Activated T-cell treated with anti-CD3 and anti-CD28 coated beads for 24 hours (primary cell): Measurements from ENCODE around the gene CYP2A7.
"Not testable (repeated sequence)": the region's sequence is repeated elsewhere in the genome, so short reads cannot be mapped to it uniquely, and the experiment has no call there.

ENCODE experiments used
- DNase-seq: peaks from one replicate; pipeline ENCODE4 v3.0.0-alpha.2; 2020; ENCODE audit warnings: low read depth

Gene CYP2A7, protein sequence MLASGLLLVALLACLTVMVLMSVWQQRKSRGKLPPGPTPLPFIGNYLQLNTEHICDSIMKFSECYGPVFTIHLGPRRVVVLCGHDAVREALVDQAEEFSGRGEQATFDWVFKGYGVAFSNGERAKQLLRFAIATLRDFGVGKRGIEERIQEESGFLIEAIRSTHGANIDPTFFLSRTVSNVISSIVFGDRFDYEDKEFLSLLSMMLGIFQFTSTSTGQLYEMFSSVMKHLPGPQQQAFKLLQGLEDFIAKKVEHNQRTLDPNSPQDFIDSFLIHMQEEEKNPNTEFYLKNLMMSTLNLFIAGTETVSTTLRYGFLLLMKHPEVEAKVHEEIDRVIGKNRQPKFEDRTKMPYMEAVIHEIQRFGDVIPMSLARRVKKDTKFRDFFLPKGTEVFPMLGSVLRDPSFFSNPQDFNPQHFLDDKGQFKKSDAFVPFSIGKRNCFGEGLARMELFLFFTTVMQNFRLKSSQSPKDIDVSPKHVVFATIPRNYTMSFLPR

GRCh38 chr19:40882062-40882461, at the start of gene CYP2A7:
Gene CYP2A7 (minus strand): TSS chr19:40882231. CDS start chr19:40882210, 21 bp downstream.
- DNase-seq, result not testable (repeated sequence)

DNA sequence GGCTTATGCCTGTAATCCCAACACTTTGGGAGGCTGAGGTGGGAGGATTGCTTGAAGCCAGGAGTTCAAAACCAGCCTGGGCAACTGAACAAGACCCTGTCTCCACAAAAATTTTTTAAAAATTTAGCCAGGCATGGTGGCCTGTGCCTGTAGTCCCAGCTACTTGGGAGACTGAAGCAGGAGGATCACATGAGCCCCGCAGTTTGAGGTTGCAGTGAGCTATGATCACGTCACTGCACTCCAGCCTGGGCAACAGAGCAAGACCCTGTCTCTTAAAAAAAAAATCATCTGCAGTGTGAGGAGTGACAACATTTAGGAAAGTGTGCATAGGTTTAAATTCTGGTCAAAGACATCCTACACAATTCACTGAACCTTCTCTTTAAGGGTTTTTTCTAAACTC, 48.8 kb upstream of the CYP2A7 start:
- DNase-seq, result not testable (repeated sequence)

GRCh38 chr19:40929942-40930341, 47.9 kb upstream of the CYP2A7 start:
- DNase-seq, result not testable (repeated sequence)

- DNase-seq, result no peak
Observed at GRCh38 chr19:40928850-40929249, 46.8 kb upstream of the CYP2A7 start.

DNA sequence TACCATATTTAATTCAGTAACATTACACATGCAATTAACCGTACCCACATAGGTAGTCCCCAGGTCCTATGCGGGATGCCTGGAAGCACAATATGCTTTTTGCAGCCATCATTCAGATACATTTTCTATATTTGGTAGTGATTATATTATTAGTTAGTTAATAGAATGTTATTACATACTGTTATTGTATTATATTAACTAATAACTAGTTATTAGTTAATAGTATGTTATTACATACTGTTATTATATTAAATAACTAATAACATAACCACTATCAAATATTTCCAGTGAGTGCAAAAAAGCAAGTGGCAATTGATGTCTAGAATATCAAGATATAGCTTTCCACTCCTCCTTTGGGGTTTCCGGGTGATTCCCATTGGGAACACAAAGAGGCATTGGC, 45.5 kb upstream of the CYP2A7 start:
- DNase-seq, result no peak

GRCh38 chr19:40926276-40926675, 44.2 kb upstream of the CYP2A7 start:
- DNase-seq, result not testable (repeated sequence)

DNA sequence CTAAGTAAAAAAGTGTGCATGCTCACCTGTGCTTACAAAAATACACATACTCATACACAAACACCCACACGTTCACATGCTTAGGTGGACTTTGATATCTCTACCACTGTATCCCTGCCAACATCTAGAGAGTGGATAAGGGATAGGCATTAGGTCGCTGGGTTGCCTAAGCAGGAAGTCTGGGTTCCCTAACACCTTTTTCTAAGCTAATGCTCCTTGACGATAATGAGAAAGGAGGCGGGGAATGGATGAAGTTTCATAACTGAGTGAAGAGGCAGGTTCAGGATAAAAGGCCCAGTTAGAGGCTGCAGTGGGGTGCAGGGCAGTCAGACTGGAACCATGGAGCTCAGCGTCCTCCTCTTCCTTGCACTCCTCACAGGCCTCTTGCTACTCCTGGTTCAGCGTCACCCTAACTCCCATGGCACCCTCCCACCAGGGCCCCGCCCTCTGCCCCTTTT, 41.9 kb upstream of the CYP2A7 start:
- DNase-seq, result no peak

GRCh38 chr19:40922237-40923160, 40.5 kb upstream of the CYP2A7 start:
- DNase-seq, result not testable (repeated sequence)

- DNase-seq, result no peak
Observed at GRCh38 chr19:40921005-40921897, 39.2 kb upstream of the CYP2A7 start.

DNA sequence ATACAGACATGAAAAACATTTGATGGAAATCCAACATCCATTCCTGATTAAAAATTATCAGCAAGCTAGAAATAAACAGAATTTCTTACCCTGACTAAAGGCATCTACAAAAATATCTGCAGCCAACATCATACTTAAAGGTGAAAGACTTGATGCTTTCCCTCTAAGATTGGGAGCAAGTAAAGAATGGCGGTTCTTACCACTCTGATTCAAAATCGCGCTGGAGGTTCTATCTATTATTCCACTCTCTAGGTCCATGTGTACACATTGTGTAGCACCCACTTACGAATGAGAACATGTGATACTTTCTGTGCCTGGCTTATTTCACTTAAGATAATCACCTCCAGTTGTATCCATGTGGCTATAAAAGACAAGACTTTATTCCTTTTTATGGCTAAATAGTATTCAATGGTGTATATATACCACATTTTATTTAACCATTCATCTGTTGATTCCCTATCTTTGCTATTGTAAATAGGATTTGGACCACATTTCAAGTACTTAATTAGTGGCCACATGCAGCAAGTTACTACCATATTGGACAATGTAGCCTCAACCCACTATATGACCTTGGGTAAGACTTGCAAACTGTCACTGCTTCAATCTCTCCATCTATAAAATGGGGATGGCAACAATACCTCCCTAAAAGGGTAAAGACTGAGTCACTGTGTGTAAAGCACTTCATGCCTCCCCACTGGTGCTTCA, 38.4 kb upstream of the CYP2A7 start:
- no peak for DNase-seq

DNA sequence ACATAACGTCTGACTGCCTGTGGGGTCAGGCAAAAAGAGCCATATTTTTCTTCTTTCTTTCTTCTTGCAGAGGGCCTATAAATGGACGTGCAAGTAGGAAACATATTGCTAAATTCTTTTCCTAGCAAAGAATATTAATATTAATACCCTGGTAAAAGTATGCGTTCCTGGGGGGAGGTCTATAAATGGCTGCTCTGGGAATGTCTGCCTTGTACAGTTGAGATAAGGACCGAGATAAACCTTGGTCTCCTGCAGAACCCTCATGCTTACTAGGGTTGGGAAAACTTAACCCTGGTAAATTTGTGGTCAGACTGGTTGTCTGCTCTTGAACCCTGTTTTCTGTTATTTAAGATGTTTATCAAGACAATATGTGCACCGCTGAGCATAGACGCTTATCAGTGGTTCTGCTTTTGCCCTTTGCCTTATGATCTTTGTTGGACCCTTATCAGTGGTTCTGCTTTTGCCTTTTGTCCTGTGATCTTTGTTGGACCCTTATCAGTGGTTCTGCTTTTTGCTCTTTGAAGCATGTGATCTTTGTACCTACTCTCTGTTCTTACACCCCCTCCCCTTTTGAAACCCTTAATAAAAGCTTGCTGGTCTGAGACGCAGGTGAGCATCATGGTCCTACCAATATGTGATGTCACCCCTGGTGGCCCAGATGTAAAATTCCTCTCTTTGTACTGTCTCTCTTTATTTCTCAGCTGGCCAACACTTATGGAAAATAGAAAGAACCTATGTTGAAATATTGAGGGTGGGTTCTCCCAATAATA, 37.7 kb upstream of the CYP2A7 start:
- DNase-seq, result not testable (repeated sequence)

- not testable (repeated sequence) for DNase-seq
Observed at GRCh38 chr19:40918303-40918702, 36.3 kb upstream of the CYP2A7 start.

DNA sequence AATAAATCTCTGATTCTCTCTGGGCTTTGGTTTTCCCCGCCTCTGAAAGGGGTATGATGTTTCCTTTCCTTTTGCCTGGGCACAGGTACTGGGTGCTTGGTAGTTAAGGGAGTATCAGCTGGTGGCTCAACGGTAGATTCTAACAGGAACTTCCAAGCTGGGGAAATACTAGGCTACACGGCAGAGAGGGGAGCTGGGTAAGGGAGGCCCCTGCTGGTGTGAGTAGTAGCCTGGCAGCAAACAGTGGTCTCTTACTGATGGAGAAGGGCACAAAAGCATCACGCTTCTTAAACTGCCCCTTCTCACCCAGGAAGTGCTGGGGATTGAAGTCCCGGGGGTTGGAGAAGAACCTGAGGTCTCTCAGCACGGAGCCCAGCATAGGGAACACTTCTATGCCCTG, 26.9 kb upstream of the CYP2A7 start:
- peak; percentile 30 for DNase-seq

DNA sequence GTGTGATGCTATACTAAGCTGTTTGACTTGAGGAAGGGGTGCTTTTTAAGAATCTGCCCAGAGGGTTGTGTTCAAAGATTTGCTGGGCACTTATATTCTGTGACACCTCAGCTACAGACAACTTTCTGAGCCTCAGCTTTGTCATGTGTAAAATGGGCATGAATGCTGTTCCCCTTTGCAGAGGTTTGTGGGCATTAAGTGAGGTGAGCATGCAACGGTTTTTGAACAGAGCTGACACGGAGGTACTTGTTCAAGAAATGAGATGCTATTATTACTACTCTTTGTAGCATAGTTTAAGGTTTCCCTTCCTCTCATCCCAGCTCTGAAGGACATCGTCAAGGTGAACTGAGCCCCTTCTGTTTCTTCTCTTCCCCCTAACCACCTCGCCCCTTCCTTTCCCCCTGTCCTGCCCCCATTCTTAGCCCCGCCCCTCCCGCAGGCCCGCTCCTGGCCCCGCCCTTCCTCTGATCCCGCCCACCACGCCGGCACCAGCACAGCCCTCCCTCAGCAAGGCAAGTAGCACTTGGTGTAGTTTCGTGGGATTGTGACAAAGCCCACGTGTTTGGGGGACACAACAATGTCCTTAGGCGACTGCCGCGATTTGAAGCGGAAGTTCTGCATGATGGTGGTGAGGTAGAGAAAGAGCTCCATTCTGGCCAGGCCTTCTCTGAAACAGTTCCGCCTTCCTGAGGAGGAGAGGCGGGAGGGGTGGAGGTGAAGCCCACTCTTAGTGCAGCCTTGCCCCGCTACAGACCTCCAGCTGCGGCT, 26.1 kb upstream of the CYP2A7 start:
- peak; percentile 50 for DNase-seq

GRCh38 chr19:40906512-40906911, 24.5 kb upstream of the CYP2A7 start:
- no peak for DNase-seq

DNA sequence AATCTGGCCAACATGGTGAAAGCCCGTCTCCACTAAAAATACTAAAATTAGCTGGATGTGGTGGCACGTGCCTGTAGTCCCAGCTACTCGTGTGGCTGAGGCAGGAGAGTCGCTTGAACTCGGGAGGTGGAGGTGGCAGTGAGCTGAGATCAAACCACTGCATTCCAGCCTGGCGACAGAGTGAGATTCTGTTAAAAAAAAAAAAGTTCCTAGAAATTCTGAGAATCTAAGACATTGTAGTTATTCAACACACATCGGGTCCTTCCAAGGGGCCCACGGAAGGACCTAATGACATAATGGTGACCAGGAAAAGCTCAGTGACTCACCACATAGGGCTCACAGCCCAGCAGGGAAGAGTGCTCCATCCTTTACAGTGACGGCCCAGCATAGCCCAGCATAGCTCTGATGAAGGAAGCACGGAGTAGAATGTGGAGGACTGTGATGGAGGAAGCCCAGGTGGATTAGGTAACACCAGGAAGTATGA, 22.7 kb upstream of the CYP2A7 start:
- not testable (repeated sequence) for DNase-seq

GRCh38 chr19:40901975-40902750, 20.1 kb upstream of the CYP2A7 start:
- DNase-seq, result not testable (repeated sequence)

- DNase-seq, result not testable (repeated sequence)
Observed at GRCh38 chr19:40900521-40900920, 18.5 kb upstream of the CYP2A7 start.
